BJ (cell line): ENCODE data around the gene KRTAP10-6. TPM values are rescaled to one million over a fixed set of nuclear protein-coding genes. Genes with fewer than 3 reads are reported as not detected.

ENCODE experiments used
- CTCF ChIA-PET: fragments of 350-600 bp; formaldehyde crosslinking; extraction: SDS; loops from one replicate; lab custom pipeline; 2021; ENCODE audit warnings: antibody characterized with exemption, inconsistent platforms; lab: Yijun Ruan, JAX
- POLR2A ChIA-PET: fragments of 300-600 bp; sonication (Branson Sonifier 250); formaldehyde crosslinking; extraction: SDS; loops from one replicate; lab custom pipeline; 2021; ENCODE audit warnings: antibody characterized with exemption; lab: Charles Lee
- DNase-seq: peaks from one replicate; pipeline ENCODE4 v3.0.0-alpha.2; 2011; ENCODE audit warnings: low read depth
- H3K27me3 ChIP-seq: 2 replicates; pipeline ENCODE4 v1.6.0; 2011; ENCODE audit warnings: low read length; ENCODE audit not compliant: control insufficient read depth, insufficient read depth
- H3K36me3 ChIP-seq: 2 replicates; pipeline ENCODE4 v1.5.1; 2011; ENCODE audit warnings: low read length; ENCODE audit not compliant: control insufficient read depth, insufficient read depth
- H3K4me3 ChIP-seq: 2 replicates; pipeline ENCODE4 v1.5.1; 2011; ENCODE audit warnings: low read depth, mild to moderate bottlenecking, control low read depth, low read length
- polyA plus RNA-seq: library from polyadenylated mRNA; depleted of rRNA; stranded (reverse); fragments of >200 nt; gene quantifications from 2 replicates; pipeline ENCODE4 v1.2.3, GENCODE V29; 2011
- TF ChIP-seq, protein P1 (sequence below): IDR thresholded peaks from 2 replicates; pipeline ENCODE4 v1.5.1; 2011; ENCODE audit warnings: low read depth, mild to moderate bottlenecking, control low read depth, inconsistent platforms, low read length, moderate library complexity; ENCODE audit not compliant: insufficient read depth

The KRTAP10-6 gene
- polyA plus RNA-seq, 1 experiment, result not detected

DNA sequence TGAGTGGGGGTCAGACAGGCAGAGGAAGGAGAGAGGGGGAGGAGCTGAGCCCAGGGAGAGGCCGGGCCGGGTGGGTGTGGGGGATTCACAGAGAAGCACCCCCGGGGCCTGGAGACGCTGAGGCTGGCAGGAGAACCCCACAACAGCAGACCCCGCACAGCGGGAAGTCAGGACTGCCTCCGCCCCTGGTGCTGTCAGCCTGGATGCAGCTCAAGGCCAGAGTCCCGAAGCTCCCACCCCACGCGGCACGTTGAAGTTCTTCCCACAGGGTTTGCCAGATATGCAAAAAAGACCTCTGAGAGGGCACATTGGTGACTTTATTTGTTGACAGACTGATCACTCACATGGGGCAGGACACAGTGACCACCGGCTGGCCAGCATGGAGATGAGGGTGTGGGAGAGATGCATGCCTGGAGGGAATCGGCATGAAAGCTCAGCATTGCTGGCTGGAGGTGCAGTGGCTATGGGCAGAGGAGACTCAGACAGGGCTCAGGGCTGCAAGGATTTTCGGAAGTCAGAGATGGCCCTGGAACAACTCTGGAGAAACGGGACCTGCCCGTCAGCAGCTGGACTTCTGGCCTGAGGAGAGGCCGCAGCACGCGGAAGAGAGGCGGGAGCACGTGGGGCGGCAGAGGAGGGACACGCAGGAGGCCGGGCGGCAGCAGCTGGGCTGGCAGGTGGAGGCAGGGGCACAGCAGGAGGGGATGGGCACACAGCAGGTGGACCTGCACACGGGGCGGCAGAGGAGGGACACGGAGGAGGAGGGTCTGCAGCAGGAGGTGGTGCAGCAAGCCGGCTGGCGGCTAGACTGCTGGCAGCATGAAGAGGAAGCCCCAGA is 34.6 kb downstream of the KRTAP10-6 start:
- TF ChIP-seq, protein P1, sequence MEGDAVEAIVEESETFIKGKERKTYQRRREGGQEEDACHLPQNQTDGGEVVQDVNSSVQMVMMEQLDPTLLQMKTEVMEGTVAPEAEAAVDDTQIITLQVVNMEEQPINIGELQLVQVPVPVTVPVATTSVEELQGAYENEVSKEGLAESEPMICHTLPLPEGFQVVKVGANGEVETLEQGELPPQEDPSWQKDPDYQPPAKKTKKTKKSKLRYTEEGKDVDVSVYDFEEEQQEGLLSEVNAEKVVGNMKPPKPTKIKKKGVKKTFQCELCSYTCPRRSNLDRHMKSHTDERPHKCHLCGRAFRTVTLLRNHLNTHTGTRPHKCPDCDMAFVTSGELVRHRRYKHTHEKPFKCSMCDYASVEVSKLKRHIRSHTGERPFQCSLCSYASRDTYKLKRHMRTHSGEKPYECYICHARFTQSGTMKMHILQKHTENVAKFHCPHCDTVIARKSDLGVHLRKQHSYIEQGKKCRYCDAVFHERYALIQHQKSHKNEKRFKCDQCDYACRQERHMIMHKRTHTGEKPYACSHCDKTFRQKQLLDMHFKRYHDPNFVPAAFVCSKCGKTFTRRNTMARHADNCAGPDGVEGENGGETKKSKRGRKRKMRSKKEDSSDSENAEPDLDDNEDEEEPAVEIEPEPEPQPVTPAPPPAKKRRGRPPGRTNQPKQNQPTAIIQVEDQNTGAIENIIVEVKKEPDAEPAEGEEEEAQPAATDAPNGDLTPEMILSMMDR, result no peak
- ChIA-PET POLR2A (no interaction called here), CTCF (interaction anchor here (0.6 kb wide), 1 partner anchor 89 kb away, joined by 3 read pairs; no protein-coding TSS in a partner anchor)
- Histone ChIP-seq H3K4me3 (no peak overlapping the region), H3K27me3 (peaks cover 8% of the 10 kb centered on the region), H3K36me3 (no peaks in the 10 kb centered on the region)
- DNase-seq, result no peak

DNA sequence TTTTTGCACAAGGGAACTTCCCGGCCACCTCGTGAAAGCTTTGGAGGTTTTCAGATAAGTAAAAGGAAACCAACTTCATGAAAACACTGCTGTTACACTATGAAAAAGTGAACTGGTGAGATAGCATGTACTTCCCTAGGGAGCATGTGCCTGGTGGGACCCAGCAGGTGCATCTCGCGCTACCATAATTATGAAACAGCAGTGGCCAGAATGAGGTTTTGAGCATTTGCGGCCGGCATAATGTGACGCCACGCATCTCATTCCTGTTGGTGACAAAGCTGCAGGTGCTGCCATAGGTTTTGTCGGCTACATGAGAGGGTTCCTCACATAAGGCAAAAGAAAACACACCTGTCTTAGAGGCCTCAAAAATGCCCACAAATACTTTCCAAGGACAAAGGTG is 35.4 kb downstream of the KRTAP10-6 start:
- ChIA-PET CTCF (interaction anchor here (0.6 kb wide), 1 partner anchor 90 kb away, joined by 3 read pairs; no protein-coding TSS in a partner anchor), POLR2A (no interaction called here)
- no peaks in the 10 kb centered on the region for H3K36me3 ChIP-seq
- no peak overlapping the region for H3K4me3 ChIP-seq
- no peak for DNase-seq
- H3K27me3 ChIP-seq, result peaks cover 8% of the 10 kb centered on the region
- TF ChIP-seq, protein P1, result no peak

DNA sequence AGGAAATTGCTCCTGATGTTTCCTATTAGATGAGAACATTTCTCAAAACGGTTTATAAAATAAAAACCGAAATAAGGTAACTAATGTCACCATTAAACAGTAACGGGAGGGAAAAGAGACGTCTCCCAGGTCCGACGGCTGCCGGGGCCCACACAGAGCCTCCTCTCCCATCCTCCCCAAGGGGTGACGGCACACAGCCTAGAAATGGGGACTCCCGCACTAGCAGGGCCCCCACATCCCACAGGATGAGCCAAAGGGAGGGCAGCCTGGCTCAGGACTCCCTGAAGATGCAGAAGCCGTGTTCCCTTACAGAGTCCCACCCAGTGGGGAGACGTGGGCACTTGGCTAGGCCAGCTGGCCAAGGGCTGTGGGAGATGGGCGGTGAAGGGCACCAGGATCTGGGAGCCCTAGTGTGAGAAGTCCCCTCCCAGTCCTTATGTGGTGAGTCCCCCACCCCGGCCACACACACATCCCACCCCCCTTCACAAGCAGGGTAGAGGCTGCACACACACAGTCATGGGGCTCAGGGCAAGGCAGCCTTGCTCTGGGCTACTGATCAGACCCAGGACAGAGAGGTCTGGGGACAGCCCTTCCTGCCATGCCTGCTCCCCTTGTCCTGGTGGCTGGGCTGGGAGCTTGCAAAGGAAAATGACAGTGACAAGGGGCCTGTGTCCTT is 37.0 kb downstream of the KRTAP10-6 start:
- TF ChIP-seq, protein P1, result no peak
- Histone ChIP-seq H3K27me3 (peaks cover 8% of the 10 kb centered on the region), H3K4me3 (no peak overlapping the region), H3K36me3 (no peaks in the 10 kb centered on the region)
- no peak for DNase-seq
- CTCF ChIA-PET, result no interaction called here
- POLR2A ChIA-PET, result no interaction called here

DNA sequence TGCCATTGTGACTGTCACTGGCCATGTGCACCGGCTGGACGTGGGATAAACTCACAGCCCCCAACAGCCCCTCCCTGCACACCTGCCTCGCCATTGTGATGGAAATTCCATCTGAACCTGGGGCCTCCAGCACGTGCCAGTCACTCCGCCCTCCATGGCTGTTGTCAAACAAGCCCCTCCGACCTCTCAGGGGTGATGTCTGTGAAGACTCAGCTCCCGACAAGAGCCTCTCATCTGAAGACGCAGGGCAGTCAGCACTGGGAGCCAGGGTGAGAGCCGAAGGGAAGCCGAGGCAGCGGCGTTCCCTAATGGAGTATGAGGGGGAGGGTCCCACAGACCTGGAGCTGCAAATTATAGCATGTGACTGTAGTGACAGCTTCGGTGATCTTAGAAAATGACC is 39.6 kb downstream of the KRTAP10-6 start:
- Histone ChIP-seq H3K36me3 (no peaks in the 10 kb centered on the region), H3K27me3 (peaks cover 8% of the 10 kb centered on the region), H3K4me3 (no peak overlapping the region)
- POLR2A ChIA-PET, result no interaction called here
- CTCF ChIA-PET, result no interaction called here
- TF ChIP-seq, protein P1, result no peak
- no peak for DNase-seq

DNA sequence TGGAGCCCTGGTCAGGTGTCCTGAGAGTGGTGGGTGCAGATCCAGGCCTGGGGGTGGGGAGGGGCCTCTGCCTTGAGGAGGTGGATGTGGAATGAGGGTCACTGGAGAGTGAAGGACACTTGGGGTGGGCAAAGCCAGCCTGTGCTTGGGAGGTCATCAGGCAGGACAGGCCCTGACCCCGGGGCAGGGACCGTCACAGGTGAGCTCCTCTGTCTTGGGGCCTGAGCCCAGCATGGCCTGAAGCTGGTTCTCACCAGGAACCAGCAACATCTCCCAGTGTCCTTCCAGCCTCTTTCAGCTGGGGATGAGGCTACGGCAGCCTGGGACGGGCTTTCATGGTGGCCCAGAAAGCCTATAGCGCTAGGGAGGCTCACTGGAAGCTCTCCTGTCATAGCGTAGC is 40.2 kb downstream of the KRTAP10-6 start:
- Histone ChIP-seq H3K36me3 (no peaks in the 10 kb centered on the region), H3K27me3 (peaks cover 8% of the 10 kb centered on the region), H3K4me3 (no peak overlapping the region)
- DNase-seq, result no peak
- ChIA-PET CTCF (no interaction called here), POLR2A (no interaction called here)
- TF ChIP-seq, protein P1, result no peak
